HEK293 (cell line): Measurements from ENCODE around the gene OCA2.
"Not testable (repeated sequence)": the region's sequence is repeated elsewhere in the genome, so short reads cannot be mapped to it uniquely, and the experiment has no call there.

Source experiments
- CTCF ChIA-PET: fragments of 350-600 bp; formaldehyde crosslinking; extraction: SDS; loops from one replicate; lab custom pipeline; 2021; ENCODE audit warnings: antibody characterized with exemption; lab: Yijun Ruan, JAX
- POLR2A ChIA-PET: fragments of 300-600 bp; formaldehyde crosslinking; extraction: SDS; loops from one replicate; lab custom pipeline; 2020; ENCODE audit warnings: antibody characterized with exemption, inconsistent platforms; lab: Yijun Ruan, JAX
- H3K27ac ChIP-seq: fragments of 200-500 bp; sonication (Bioruptor generic); 2 replicates; pipeline ENCODE4 v1.5.1; 2014; ENCODE audit warnings: low read depth, low read length, control low read depth, inconsistent platforms; ENCODE audit errors: extremely low read depth
- H3K36me3 ChIP-seq, 2 experiments: fragments of 200-500 bp in 1 of 2; sonication (Bioruptor generic) in 1 of 2; 1 replicate in 1 of 2; 2 replicates in 1 of 2; pipeline ENCODE4 v1.5.1; 2014 to 2017; ENCODE audit warnings: inconsistent platforms in 2 of 2, low read length in 2 of 2; ENCODE audit not compliant: control insufficient read depth in 2 of 2, insufficient read depth in 1 of 2
- H3K4me1 ChIP-seq: fragments of 200-500 bp; sonication (Bioruptor generic); 2 replicates; pipeline ENCODE4 v1.5.1; 2014; ENCODE audit warnings: mild to moderate bottlenecking, low read length, inconsistent platforms; ENCODE audit not compliant: control insufficient read depth, insufficient read depth
- H3K4me3 ChIP-seq: 2 replicates; pipeline ENCODE4 v1.5.1; 2011; ENCODE audit warnings: low read depth, mild to moderate bottlenecking, control low read depth, low read length, moderate library complexity
- H3K9me3 ChIP-seq: fragments of 200-500 bp; sonication (Bioruptor generic); 2 replicates; pipeline ENCODE4 v1.5.1; 2014; ENCODE audit warnings: low read depth, low read length, inconsistent platforms; ENCODE audit not compliant: control insufficient read depth, insufficient read depth
- BCL6B ChIP-seq: fragments of 450-650 bp; formaldehyde crosslinking; IDR thresholded peaks from 2 replicates; pipeline ENCODE4 v1.5.1; 2017; ENCODE audit warnings: missing biosample characterization, missing genetic modification characterization
- EGR2 ChIP-seq: fragments of 450-650 bp; formaldehyde crosslinking; IDR thresholded peaks from 2 replicates; pipeline ENCODE4 v1.5.1; 2016; ENCODE audit warnings: low read depth, missing biosample characterization, missing genetic modification characterization
- SP7 ChIP-seq: fragments of 450-650 bp; formaldehyde crosslinking; IDR thresholded peaks from 2 replicates; pipeline ENCODE4 v1.5.1; 2016; ENCODE audit warnings: missing biosample characterization, missing genetic modification characterization
- ZBTB1 ChIP-seq: fragments of 450-650 bp; formaldehyde crosslinking; IDR thresholded peaks from 2 replicates; pipeline ENCODE4 v1.5.1; 2016; ENCODE audit warnings: missing biosample characterization, missing genetic modification characterization
- ZBTB11 ChIP-seq: fragments of 450-650 bp; formaldehyde crosslinking; conservative IDR thresholded peaks from 2 replicates; pipeline ENCODE4 v1.5.1; 2016; ENCODE audit warnings: low read depth, missing biosample characterization, missing genetic modification characterization
- ZNF157 ChIP-seq: fragments of 450-650 bp; formaldehyde crosslinking; IDR thresholded peaks from 2 replicates; pipeline ENCODE4 v1.5.1; 2016; ENCODE audit warnings: missing biosample characterization, missing genetic modification characterization
- ZNF202 ChIP-seq: fragments of 450-650 bp; formaldehyde crosslinking; IDR thresholded peaks from 2 replicates; pipeline ENCODE4 v1.5.1; 2016; ENCODE audit warnings: missing biosample characterization, missing genetic modification characterization, borderline replicate concordance
- ZNF223 ChIP-seq: fragments of 450-650 bp; formaldehyde crosslinking; IDR thresholded peaks from 2 replicates; pipeline ENCODE4 v1.5.1; 2016; ENCODE audit warnings: missing biosample characterization, missing genetic modification characterization
- ZNF239 ChIP-seq: fragments of 450-650 bp; formaldehyde crosslinking; IDR thresholded peaks from 2 replicates; pipeline ENCODE4 v1.5.1; 2016; ENCODE audit warnings: missing biosample characterization, missing genetic modification characterization
- ZNF426 ChIP-seq: fragments of 450-650 bp; formaldehyde crosslinking; IDR thresholded peaks from 2 replicates; pipeline ENCODE4 v1.5.1; 2017; ENCODE audit warnings: missing biosample characterization, missing genetic modification characterization, mild to moderate bottlenecking, inconsistent platforms, moderate library complexity
- ZNF513 ChIP-seq: fragments of 450-650 bp; IDR thresholded peaks from 2 replicates; pipeline ENCODE4 v1.5.1; 2018; ENCODE audit warnings: missing biosample characterization, missing genetic modification characterization
- ZNF585B ChIP-seq: fragments of 450-650 bp; formaldehyde crosslinking; IDR thresholded peaks from 2 replicates; pipeline ENCODE4 v1.5.1; 2016; ENCODE audit warnings: missing biosample characterization, missing genetic modification characterization
- ZNF747 ChIP-seq: fragments of 450-650 bp; formaldehyde crosslinking; IDR thresholded peaks from 2 replicates; pipeline ENCODE4 v1.5.1; 2016; ENCODE audit warnings: missing biosample characterization, missing genetic modification characterization
- ZSCAN4 ChIP-seq: fragments of 450-650 bp; formaldehyde crosslinking; IDR thresholded peaks from 2 replicates; pipeline ENCODE4 v1.5.1; 2017; ENCODE audit warnings: missing biosample characterization, missing genetic modification characterization
- TF ChIP-seq, protein P1 (sequence below): fragments of 450-650 bp; formaldehyde crosslinking; IDR thresholded peaks from 2 replicates; pipeline ENCODE4 v1.5.1; 2016; ENCODE audit warnings: missing biosample characterization, missing genetic modification characterization
- TF ChIP-seq, protein P2 (sequence below): fragments of 450-650 bp; formaldehyde crosslinking; IDR thresholded peaks from 2 replicates; pipeline ENCODE4 v1.5.1; 2016; ENCODE audit warnings: missing biosample characterization, missing genetic modification characterization
- TF ChIP-seq, protein P3 (sequence below): fragments of 450-650 bp; formaldehyde crosslinking; IDR thresholded peaks from 2 replicates; pipeline ENCODE4 v1.5.1; 2016; ENCODE audit warnings: missing biosample characterization, missing genetic modification characterization

OCA2 gene

GRCh38 chr15:27714675-27715074, 384.4 kb downstream of the OCA2 start:
- ChIA-PET CTCF (interaction anchor here (1.0 kb wide), 1 partner anchor 12 kb away, joined by 3 read pairs; no protein-coding TSS in a partner anchor), POLR2A (no interaction called here)
- no peaks in the 10 kb centered on the region for H3K4me1 ChIP-seq
- TF ChIP-seq ZNF202 (no peak), ZNF585B (no peak), ZNF513 (tag by site-specific recombination) (no peak)
- no peaks in the 10 kb centered on the region for H3K9me3 ChIP-seq
- no peak overlapping the region for H3K4me3 ChIP-seq
- H3K27ac ChIP-seq, result no peak overlapping the region
- no peaks in the 10 kb centered on the region for H3K36me3 ChIP-seq

DNA sequence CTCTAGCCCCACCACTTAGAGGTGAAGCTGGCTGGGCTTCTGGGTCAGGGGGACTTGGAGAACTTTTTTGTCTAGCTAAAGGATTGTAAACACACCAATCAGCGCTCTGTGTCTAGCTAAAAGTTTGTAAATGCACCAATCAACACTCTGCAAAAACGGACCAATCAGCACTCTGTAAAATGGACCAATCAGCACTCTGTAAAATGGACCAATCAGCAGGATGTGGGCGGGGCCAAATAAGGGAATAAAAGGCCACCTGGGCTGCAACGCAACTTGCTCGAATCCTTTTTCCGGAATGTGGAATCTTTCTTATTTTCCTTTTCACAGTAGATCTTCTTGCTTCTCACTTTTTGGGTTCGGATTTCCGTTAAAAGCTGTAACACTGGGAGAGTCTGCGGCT, 385.3 kb downstream of the OCA2 start:
- H3K9me3 ChIP-seq, H3K4me1 ChIP-seq, CTCF ChIA-PET, H3K27ac ChIP-seq, H3K4me3 ChIP-seq, H3K36me3 ChIP-seq, POLR2A ChIA-PET: not testable (repeated sequence)

GRCh38 chr15:27707257-27707656, 391.9 kb downstream of the OCA2 start:
- ChIA-PET CTCF (interaction anchor here (0.6 kb wide), 1 partner anchor 29 kb away, joined by 3 read pairs; no protein-coding TSS in a partner anchor), POLR2A (no interaction called here)
- Histone ChIP-seq H3K27ac (no peak overlapping the region), H3K4me1 (no peaks in the 10 kb centered on the region), H3K4me3 (no peak overlapping the region), H3K36me3 (no peaks in the 10 kb centered on the region), H3K9me3 (no peaks in the 10 kb centered on the region)
- TF ChIP-seq ZSCAN4 (tag by site-specific recombination) (no peak), ZNF747 (tag by site-specific recombination) (no peak), ZNF239 (tag by site-specific recombination) (no peak), ZNF202 (no peak), ZNF426 (tag by site-specific recombination) (no peak), BCL6B (no peak), EGR2 (tag by site-specific recombination) (no peak), SP7 (tag by site-specific recombination) (no peak), ZNF157 (tag by site-specific recombination) (no peak), ZNF223 (tag by site-specific recombination) (no peak), ZBTB1 (tag by site-specific recombination) (no peak), ZBTB11 (no peak)
- TF ChIP-seq, protein P1, sequence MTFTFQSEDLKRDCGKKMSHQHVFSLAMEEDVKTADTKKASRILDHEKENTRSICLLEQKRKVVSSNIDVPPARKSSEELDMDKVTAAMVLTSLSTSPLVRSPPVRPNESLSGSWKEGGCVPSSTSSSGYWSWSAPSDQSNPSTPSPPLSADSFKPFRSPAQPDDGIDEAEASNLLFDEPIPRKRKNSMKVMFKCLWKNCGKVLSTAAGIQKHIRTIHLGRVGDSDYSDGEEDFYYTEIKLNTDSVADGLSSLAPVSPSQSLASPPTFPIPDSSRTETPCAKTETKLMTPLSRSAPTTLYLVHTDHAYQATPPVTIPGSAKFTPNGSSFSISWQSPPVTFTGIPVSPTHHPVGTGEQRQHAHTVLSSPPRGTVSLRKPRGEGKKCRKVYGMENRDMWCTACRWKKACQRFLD (tag by site-specific recombination), result no peak
- TF ChIP-seq, protein P2, sequence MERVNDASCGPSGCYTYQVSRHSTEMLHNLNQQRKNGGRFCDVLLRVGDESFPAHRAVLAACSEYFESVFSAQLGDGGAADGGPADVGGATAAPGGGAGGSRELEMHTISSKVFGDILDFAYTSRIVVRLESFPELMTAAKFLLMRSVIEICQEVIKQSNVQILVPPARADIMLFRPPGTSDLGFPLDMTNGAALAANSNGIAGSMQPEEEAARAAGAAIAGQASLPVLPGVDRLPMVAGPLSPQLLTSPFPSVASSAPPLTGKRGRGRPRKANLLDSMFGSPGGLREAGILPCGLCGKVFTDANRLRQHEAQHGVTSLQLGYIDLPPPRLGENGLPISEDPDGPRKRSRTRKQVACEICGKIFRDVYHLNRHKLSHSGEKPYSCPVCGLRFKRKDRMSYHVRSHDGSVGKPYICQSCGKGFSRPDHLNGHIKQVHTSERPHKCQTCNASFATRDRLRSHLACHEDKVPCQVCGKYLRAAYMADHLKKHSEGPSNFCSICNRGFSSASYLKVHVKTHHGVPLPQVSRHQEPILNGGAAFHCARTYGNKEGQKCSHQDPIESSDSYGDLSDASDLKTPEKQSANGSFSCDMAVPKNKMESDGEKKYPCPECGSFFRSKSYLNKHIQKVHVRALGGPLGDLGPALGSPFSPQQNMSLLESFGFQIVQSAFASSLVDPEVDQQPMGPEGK, result no peak
- TF ChIP-seq, protein P3, sequence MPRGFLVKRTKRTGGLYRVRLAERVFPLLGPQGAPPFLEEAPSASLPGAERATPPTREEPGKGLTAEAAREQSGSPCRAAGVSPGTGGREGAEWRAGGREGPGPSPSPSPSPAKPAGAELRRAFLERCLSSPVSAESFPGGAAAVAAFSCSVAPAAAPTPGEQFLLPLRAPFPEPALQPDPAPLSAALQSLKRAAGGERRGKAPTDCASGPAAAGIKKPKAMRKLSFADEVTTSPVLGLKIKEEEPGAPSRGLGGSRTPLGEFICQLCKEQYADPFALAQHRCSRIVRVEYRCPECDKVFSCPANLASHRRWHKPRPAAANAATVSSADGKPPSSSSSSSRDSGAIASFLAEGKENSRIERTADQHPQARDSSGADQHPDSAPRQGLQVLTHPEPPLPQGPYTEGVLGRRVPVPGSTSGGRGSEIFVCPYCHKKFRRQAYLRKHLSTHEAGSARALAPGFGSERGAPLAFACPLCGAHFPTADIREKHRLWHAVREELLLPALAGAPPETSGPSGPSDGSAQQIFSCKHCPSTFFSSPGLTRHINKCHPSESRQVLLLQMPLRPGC (tag by site-specific recombination), result no peak
